HG03175 (cell line): ENCODE measurements around the gene PGM2.

Source experiments
- ATAC-seq: cut with Tn5 transposase; IDR thresholded peaks from one replicate; pipeline ENCODE4 v1.9.1; 2021; ENCODE audit warnings: mild to moderate bottlenecking, moderate library complexity; ENCODE audit not compliant: unreplicated experiment

The PGM2 gene

DNA sequence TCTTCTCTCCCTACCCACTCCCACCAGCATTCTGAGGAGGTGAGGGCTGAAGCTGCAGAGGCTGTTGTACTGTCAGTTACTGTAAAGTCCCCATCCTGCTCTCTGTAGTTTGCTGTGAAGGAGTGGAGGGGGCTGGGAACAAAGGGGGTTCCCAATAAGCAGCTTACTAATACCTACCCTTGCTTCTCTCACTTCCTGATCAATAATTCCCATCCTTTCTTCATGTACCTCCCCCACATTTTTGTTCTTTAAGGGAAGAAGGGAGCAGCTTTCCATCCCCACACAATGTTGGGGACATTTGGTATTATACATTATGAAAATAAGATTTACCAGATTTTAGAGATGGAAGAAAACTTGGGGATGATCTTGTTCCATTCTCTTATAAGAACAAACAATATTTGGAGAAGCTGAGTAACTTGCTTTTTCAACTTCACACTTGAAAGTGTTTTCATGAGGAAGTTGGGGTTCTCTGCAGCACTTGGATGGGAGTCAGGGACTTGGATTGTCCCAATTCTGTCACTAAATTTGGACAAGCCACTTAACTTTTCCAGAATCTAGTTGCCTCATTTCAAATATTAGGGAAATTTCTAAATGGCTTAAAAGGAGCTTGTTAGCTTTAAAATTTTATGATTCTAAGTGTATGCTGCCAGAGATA lies 69.8 kb downstream of the PGM2 start:
- no peak for ATAC-seq

GRCh38 chr4:37902212-37902611 lies 75.7 kb downstream of the PGM2 start:
- ATAC-seq, result no peak

DNA sequence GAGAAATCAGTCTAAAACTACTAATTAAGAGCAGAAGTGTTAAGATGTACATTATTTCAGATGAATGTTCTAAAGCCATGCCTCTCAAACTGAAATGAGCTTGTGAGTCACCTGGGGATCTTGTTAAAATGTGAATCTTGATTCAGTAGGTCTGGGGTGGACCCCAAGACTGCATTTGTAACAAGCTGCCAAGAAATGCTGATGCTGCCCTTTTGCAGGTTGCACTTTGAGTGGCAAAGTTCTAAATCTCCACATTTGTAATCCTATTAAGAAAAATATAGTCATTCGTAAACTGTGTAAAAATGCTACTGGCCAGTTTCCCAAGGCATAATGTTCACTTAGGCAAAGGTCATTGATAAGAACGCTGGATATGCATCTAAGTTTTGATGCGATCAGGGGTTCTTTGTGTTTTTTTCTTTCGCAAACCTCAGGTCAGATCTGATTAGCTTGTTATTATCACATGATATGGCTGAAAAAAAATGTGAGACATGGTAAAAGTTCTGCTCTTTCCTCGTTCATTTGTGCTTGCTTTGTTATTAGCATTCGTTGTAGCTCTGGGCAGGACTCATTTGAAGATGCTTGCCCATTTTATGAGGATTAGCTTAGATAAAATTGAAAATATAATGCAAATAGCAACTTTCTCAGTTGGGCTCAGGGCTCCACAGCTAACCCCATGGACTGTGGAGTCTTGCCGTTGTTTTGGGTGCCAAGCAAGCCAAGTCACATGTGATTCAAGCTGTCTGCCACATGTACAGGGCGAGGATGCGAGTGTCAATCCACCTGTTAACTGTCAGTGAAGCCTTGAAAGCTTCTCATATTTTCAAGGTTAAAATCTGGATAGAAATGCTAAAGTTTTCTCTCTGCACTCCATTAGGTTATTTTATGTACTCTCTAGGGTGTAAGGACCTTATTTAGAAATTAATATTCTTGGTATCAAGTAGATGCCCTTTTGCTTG lies 76.5 kb downstream of the PGM2 start:
- no peak for ATAC-seq

- no peak for ATAC-seq
Observed at GRCh38 chr4:37903901-37904300, 77.4 kb downstream of the PGM2 start.

DNA sequence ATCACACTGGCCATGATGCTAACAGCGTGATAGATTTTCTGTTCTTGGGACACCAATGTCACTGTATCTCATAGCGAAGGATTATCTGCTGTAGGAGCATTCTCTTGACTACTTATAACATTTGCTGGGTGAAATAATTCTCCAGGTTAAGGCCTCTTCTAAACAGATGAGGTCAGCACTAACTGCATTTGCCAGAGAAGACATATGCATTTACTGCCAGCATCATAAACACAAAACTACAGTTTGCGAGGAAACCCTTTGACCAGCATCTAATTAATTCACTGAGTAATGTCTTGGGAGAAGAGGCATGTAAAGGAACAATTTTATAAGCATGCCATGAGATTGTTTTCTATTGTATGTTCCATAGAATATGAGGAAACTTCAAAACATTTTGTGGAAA lies 78.3 kb downstream of the PGM2 start:
- no peak for ATAC-seq

DNA sequence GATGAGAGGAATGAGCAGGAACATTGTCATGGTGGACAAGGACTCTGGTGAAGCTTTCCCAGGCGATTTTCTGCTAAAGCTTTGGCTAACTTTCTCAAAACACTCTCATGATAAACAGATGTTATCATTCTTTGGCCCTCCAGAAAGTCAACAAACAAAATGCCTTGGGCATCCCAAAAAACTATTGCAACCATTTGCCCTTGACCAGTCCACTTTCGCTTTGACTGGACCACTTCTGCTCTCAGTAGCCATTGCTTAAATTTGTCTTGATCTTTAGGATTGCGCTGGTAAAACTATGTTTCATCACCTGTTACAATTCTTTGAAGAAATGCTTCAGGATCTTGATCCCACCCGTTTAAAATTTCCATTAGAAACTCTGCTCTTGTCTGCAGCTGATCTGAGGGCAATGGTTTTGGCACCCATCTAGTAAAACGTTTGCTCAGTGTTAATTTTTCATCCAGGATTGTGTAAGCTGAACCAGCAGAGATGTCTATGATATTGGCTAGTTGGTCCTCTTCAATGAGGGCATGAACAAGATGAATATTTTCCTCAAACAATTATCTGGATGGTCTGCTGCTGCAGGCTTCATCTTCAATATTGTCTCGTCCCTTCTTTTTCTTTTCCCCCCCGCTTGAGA lies 79.2 kb downstream of the PGM2 start:
- no peak for ATAC-seq

- ATAC-seq, result no peak
Observed at GRCh38 chr4:37908488-37909331, 82.2 kb downstream of the PGM2 start.

- ATAC-seq, result no peak
Observed at GRCh38 chr4:37909332-37910090, 83.0 kb downstream of the PGM2 start.

GRCh38 chr4:37910091-37910486 lies 83.6 kb downstream of the PGM2 start:
- ATAC-seq, result no peak
